HG03558 (cell line): ENCODE measurements around the gene TUBB6.

Source experiments
- ATAC-seq: cut with Tn5 transposase; IDR thresholded peaks from one replicate; pipeline ENCODE4 v1.9.1; 2021; ENCODE audit warnings: moderate number of reproducible peaks; ENCODE audit not compliant: unreplicated experiment; ENCODE audit errors: extremely low read depth

The TUBB6 gene

DNA sequence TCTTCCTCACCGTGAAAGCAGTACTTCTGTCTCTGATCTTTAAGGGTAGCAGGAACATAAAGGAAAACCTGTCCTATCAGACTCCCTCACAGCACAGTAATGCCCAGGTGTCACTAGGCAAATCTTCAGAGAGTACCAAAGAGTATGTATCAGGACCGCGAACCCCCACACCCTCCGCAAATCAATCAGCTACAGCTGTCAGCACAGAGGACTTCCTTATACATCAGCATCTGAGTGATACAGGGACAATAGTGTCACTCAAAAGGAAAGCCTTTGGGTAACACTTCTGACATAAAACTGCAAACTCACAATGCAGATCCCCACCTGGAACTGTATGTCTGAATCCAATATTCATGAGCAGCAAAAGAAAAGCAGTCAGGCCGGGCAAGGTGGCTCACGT is 66.4 kb downstream of the TUBB6 start:
- no peak for ATAC-seq
